HG02610 (cell line): Measurements from ENCODE around the gene GALK1.
A peak's percentile ranks its signal among the peaks of the same experiment; 100 is the strongest.
"Not testable (repeated sequence)": the region's sequence is repeated elsewhere in the genome, so short reads cannot be mapped to it uniquely, and the experiment has no call there.

ENCODE experiments used
- ATAC-seq: cut with Tn5 transposase; IDR thresholded peaks from one replicate; pipeline ENCODE4 v1.9.1; 2021; ENCODE audit warnings: mild to moderate bottlenecking, moderate library complexity; ENCODE audit not compliant: unreplicated experiment

Gene GALK1

GRCh38 chr17:75784473-75785015 lies 19.6 kb upstream of the GALK1 start, which contains the start of gene UNK:
UNK (plus strand) TSS chr17:75784806; CDS start chr17:75784881, 75 bp downstream.
- ATAC-seq = peak; percentile 55

- ATAC-seq = no peak
Observed at GRCh38 chr17:75783803-75784472, 18.9 kb upstream of the GALK1 start.

- ATAC-seq = peak; percentile 26
Observed at GRCh38 chr17:75783069-75783783, 18.2 kb upstream of the GALK1 start.

GRCh38 chr17:75779987-75780889 lies 15.2 kb upstream of the GALK1 start:
- ATAC-seq = no peak

- peak; percentile 64 for ATAC-seq
Observed at GRCh38 chr17:75779250-75779986, 14.4 kb upstream of the GALK1 start.

GRCh38 chr17:75778861-75779249 lies 13.9 kb upstream of the GALK1 start:
- ATAC-seq = peak; percentile 3

- ATAC-seq = not testable (repeated sequence)
Observed at GRCh38 chr17:75778066-75778860, 13.3 kb upstream of the GALK1 start.

GRCh38 chr17:75777296-75777922 lies 12.4 kb upstream of the GALK1 start:
- no peak for ATAC-seq

- ATAC-seq = no peak
Observed at GRCh38 chr17:75776386-75777295, 11.6 kb upstream of the GALK1 start.

- no peak for ATAC-seq
Observed at GRCh38 chr17:75774991-75775668, 10.1 kb upstream of the GALK1 start.

- no peak for ATAC-seq
Observed at GRCh38 chr17:75774471-75774990, 9.5 kb upstream of the GALK1 start.

GRCh38 chr17:75773808-75774470 lies 8.9 kb upstream of the GALK1 start:
- ATAC-seq = no peak

- ATAC-seq = no peak
Observed at GRCh38 chr17:75773121-75773807, 8.3 kb upstream of the GALK1 start.

- no peak for ATAC-seq
Observed at GRCh38 chr17:75771334-75772281, 6.6 kb upstream of the GALK1 start.

GRCh38 chr17:75769536-75769935 lies 4.5 kb upstream of the GALK1 start:
- no peak for ATAC-seq
